ENCODE data around the gene COQ6. TPM values are rescaled to one million over a fixed set of nuclear protein-coding genes. Genes with fewer than 3 reads are reported as not detected.

The COQ6 gene
- polyA plus RNA-seq, 1 donor (not counting 4 experiments of a cell fraction or from before 2014, with no cell fraction given) = 28.4 TPM

GRCh38 chr14:73953731-73954130, 3.6 kb downstream of the COQ6 start:
- no peaks in the 10 kb centered on the region for H3K9me1 ChIP-seq (ENCODE audit: control insufficient read depth, extremely low read depth, insufficient read depth, low read length)
- no peaks in the 10 kb centered on the region for H3K9me3 ChIP-seq (ENCODE audit: control insufficient read depth, low read depth, low read length)
- no peak for DNase-seq (ENCODE audit: low read depth, low spot score)
- peaks cover 9% of the 10 kb centered on the region for H3K79me2 ChIP-seq (ENCODE audit: control insufficient read depth, insufficient read depth, low read length)
- dilution Hi-C loops (cut with MboI; ENCODE audit: extremely low pct_ligation_motif_present, low sequenced_read_pairs) = no loop called here
- H3K27ac ChIP-seq (ENCODE audit: control insufficient read depth, insufficient read depth, low read length) = no peak overlapping the region
- no peak for FAIRE-seq
- H3K36me3 ChIP-seq (ENCODE audit: control insufficient read depth in 2 of 2, extremely low read depth in 1 of 2, insufficient read depth in 2 of 2, low read length in 2 of 2) = peaks cover 4 to 8% of the 10 kb centered on the region in 2 experiments
- no peaks in the 10 kb centered on the region for H3K27me3 ChIP-seq (ENCODE audit: control insufficient read depth, extremely low read depth, insufficient read depth, low read length)
- H3K4me1 ChIP-seq (ENCODE audit: control insufficient read depth, extremely low read depth, insufficient read depth, low read length) = peaks cover 3% of the 10 kb centered on the region
- H3K4me3 ChIP-seq (ENCODE audit: control insufficient read depth in 2 of 3, extremely low read depth in 1 of 3, insufficient read depth in 2 of 3, low read depth in 1 of 3, low read length in 3 of 3) = no peak overlapping the region
- no peak overlapping the region for H3K9ac ChIP-seq (ENCODE audit: control insufficient read depth, extremely low read depth, insufficient read depth, low read length)
- no peaks in the 10 kb centered on the region for H4K20me1 ChIP-seq (ENCODE audit: control insufficient read depth, extremely low read depth, insufficient read depth, low read length)
- no peak overlapping the region for H2AFZ ChIP-seq (ENCODE audit: control insufficient read depth, low read length)
- H3K4me2 ChIP-seq (ENCODE audit: control insufficient read depth, extremely low read depth, insufficient read depth, low read depth, low read length) = no peak overlapping the region
- TF ChIP-seq EZH2 (IDR thresholded peaks at IDR 0.05; ENCODE audit: low read length) (no peak), CTCF (optimal IDR thresholded peaks at IDR 0.05 in 1 of 3, IDR thresholded peaks at IDR 0.05 in 1 of 3, conservative IDR thresholded peaks at IDR 0.05 in 1 of 3; ENCODE audit: extremely low read depth in 1 of 3, insufficient read depth in 2 of 3, low read length in 3 of 3) (no peak)

- Histone ChIP-seq H3K36me3 (ENCODE audit: control insufficient read depth in 2 of 2, extremely low read depth in 1 of 2, insufficient read depth in 2 of 2, low read length in 2 of 2) (peaks cover 7 to 18% of the 10 kb centered on the region in 2 experiments), H3K9me3 (ENCODE audit: control insufficient read depth, low read depth, low read length) (no peaks in the 10 kb centered on the region), H2AFZ (ENCODE audit: control insufficient read depth, low read length) (no peak overlapping the region), H4K20me1 (ENCODE audit: control insufficient read depth, extremely low read depth, insufficient read depth, low read length) (no peaks in the 10 kb centered on the region), H3K27me3 (ENCODE audit: control insufficient read depth, extremely low read depth, insufficient read depth, low read length) (no peaks in the 10 kb centered on the region), H3K9ac (ENCODE audit: control insufficient read depth, extremely low read depth, insufficient read depth, low read length) (no peak overlapping the region), H3K4me1 (ENCODE audit: control insufficient read depth, extremely low read depth, insufficient read depth, low read length) (peaks cover 3% of the 10 kb centered on the region), H3K4me3 (ENCODE audit: control insufficient read depth in 2 of 3, extremely low read depth in 1 of 3, insufficient read depth in 2 of 3, low read depth in 1 of 3, low read length in 3 of 3) (no peak overlapping the region), H3K4me2 (ENCODE audit: control insufficient read depth, extremely low read depth, insufficient read depth, low read depth, low read length) (no peak overlapping the region), H3K9me1 (ENCODE audit: control insufficient read depth, extremely low read depth, insufficient read depth, low read length) (no peaks in the 10 kb centered on the region), H3K27ac (ENCODE audit: control insufficient read depth, insufficient read depth, low read length) (no peak overlapping the region), H3K79me2 (ENCODE audit: control insufficient read depth, insufficient read depth, low read length) (peaks cover 4% of the 10 kb centered on the region)
- dilution Hi-C loops (cut with MboI; ENCODE audit: extremely low pct_ligation_motif_present, low sequenced_read_pairs) = no loop called here
- DNase-seq (ENCODE audit: low read depth, low spot score) = no peak
- FAIRE-seq = no peak
- no peak for TF ChIP-seq CTCF (optimal IDR thresholded peaks at IDR 0.05 in 1 of 3, IDR thresholded peaks at IDR 0.05 in 1 of 3, conservative IDR thresholded peaks at IDR 0.05 in 1 of 3; ENCODE audit: extremely low read depth in 1 of 3, insufficient read depth in 2 of 3, low read length in 3 of 3)
- no peak for TF ChIP-seq EZH2 (IDR thresholded peaks at IDR 0.05; ENCODE audit: low read length)
Observed at GRCh38 chr14:73955674-73956073, 5.6 kb downstream of the COQ6 start.

All from keratinocyte (primary cell).